Activated naive CD8-positive, alpha-beta T cell treated with anti-CD3 and anti-CD28 coated beads, Interleukin-2, amount 50 U/mL, for 24 hours (primary cell): ENCODE results near the gene NCBP1.

ENCODE experiments used
- ATAC-seq: fragments of 150-1000 bp; cut with Tn5 transposase; one replicate; pipeline ENCODE4 v1.10.0; 2021
- DNase-seq: peaks from one replicate; pipeline ENCODE4 v3.0.0; 2021
- H3K27ac Mint-ChIP-seq: one replicate; pipeline ENCODE4 v1.8.0; 2021; ENCODE audit warnings: mild to moderate bottlenecking, mixed read lengths
- H3K27me3 Mint-ChIP-seq: one replicate; pipeline ENCODE4 v1.8.0; 2021; ENCODE audit warnings: mixed read lengths
- H3K36me3 Mint-ChIP-seq: one replicate; pipeline ENCODE4 v1.8.0; 2021; ENCODE audit warnings: low read depth, mixed read lengths
- H3K4me1 Mint-ChIP-seq: one replicate; pipeline ENCODE4 v1.8.0; 2021; ENCODE audit warnings: mixed read lengths
- H3K4me3 Mint-ChIP-seq: one replicate; pipeline ENCODE4 v1.8.0; 2021; ENCODE audit warnings: mild to moderate bottlenecking, moderate library complexity, mixed read lengths
- H3K9me3 Mint-ChIP-seq: one replicate; pipeline ENCODE4 v1.8.0; 2021; ENCODE audit warnings: mixed read lengths

The NCBP1 gene

GRCh38 chr9:97635026-97635425 is 1.4 kb downstream of the NCBP1 start:
- peaks cover 62% of the 10 kb centered on the region for H3K4me1 Mint-ChIP-seq
- ATAC-seq: no peak
- H3K9me3 Mint-ChIP-seq: no peaks in the 10 kb centered on the region
- no peaks in the 10 kb centered on the region for H3K27me3 Mint-ChIP-seq
- H3K36me3 Mint-ChIP-seq: peaks cover 29% of the 10 kb centered on the region
- peak overlapping the region; percentile 100 for H3K27ac Mint-ChIP-seq
- no peak for DNase-seq
- H3K4me3 Mint-ChIP-seq: peak overlapping the region; percentile 100

- no peaks in the 10 kb centered on the region for H3K9me3 Mint-ChIP-seq
- peaks cover 42% of the 10 kb centered on the region for H3K36me3 Mint-ChIP-seq
- DNase-seq (no peak), ATAC-seq (no peak)
- no peaks in the 10 kb centered on the region for H3K27me3 Mint-ChIP-seq
- peak overlapping the region; percentile 22 for H3K4me3 Mint-ChIP-seq
- H3K4me1 Mint-ChIP-seq: peaks cover 54% of the 10 kb centered on the region
- no peak overlapping the region for H3K27ac Mint-ChIP-seq
Observed at GRCh38 chr9:97636903-97637302, 3.3 kb downstream of the NCBP1 start.

- Mint-ChIP-seq H3K27me3 (no peaks in the 10 kb centered on the region), H3K4me1 (peaks cover 47% of the 10 kb centered on the region), H3K36me3 (peaks cover 52% of the 10 kb centered on the region), H3K27ac (no peak overlapping the region), H3K4me3 (no peak overlapping the region), H3K9me3 (no peaks in the 10 kb centered on the region)
- DNase-seq (no peak), ATAC-seq (no peak)
Observed at GRCh38 chr9:97638666-97639065, 5.0 kb downstream of the NCBP1 start.

- Mint-ChIP-seq H3K9me3 (no peaks in the 10 kb centered on the region), H3K4me1 (peaks cover 35% of the 10 kb centered on the region), H3K36me3 (peaks cover 51% of the 10 kb centered on the region), H3K4me3 (no peak overlapping the region), H3K27ac (no peak overlapping the region), H3K27me3 (no peaks in the 10 kb centered on the region)
- no peak for ATAC-seq
- DNase-seq: no peak
Observed at GRCh38 chr9:97640325-97640724, 6.7 kb downstream of the NCBP1 start.

- DNase-seq (no peak), ATAC-seq (no peak)
- Mint-ChIP-seq H3K4me3 (no peak overlapping the region), H3K36me3 (peaks cover 62% of the 10 kb centered on the region), H3K9me3 (no peaks in the 10 kb centered on the region), H3K27ac (no peak overlapping the region), H3K27me3 (no peaks in the 10 kb centered on the region), H3K4me1 (no peaks in the 10 kb centered on the region)
Observed at GRCh38 chr9:97645720-97646119, 12.1 kb downstream of the NCBP1 start.

- no peaks in the 10 kb centered on the region for H3K9me3 Mint-ChIP-seq
- H3K27ac Mint-ChIP-seq: no peak overlapping the region
- no peaks in the 10 kb centered on the region for H3K4me1 Mint-ChIP-seq
- H3K36me3 Mint-ChIP-seq: peaks cover 56% of the 10 kb centered on the region
- no peaks in the 10 kb centered on the region for H3K27me3 Mint-ChIP-seq
- DNase-seq: no peak
- no peak for ATAC-seq
- H3K4me3 Mint-ChIP-seq: no peak overlapping the region
Observed at GRCh38 chr9:97647996-97648395, 14.4 kb downstream of the NCBP1 start.

GRCh38 chr9:97651646-97652045 is 18.0 kb downstream of the NCBP1 start:
- no peaks in the 10 kb centered on the region for H3K9me3 Mint-ChIP-seq
- no peak overlapping the region for H3K4me3 Mint-ChIP-seq
- H3K36me3 Mint-ChIP-seq: peaks cover 56% of the 10 kb centered on the region
- H3K27me3 Mint-ChIP-seq: no peaks in the 10 kb centered on the region
- ATAC-seq (no peak), DNase-seq (no peak)
- H3K4me1 Mint-ChIP-seq: no peaks in the 10 kb centered on the region
- H3K27ac Mint-ChIP-seq: no peak overlapping the region

- DNase-seq (no peak), ATAC-seq (no peak)
- no peak overlapping the region for H3K27ac Mint-ChIP-seq
- H3K27me3 Mint-ChIP-seq: no peaks in the 10 kb centered on the region
- H3K4me1 Mint-ChIP-seq: no peaks in the 10 kb centered on the region
- H3K9me3 Mint-ChIP-seq: no peaks in the 10 kb centered on the region
- H3K4me3 Mint-ChIP-seq: no peak overlapping the region
- peaks cover 73% of the 10 kb centered on the region for H3K36me3 Mint-ChIP-seq
Observed at GRCh38 chr9:97658707-97659106, 25.1 kb downstream of the NCBP1 start.

- no peak for DNase-seq
- no peak overlapping the region for H3K4me3 Mint-ChIP-seq
- no peak overlapping the region for H3K27ac Mint-ChIP-seq
- peaks cover 5% of the 10 kb centered on the region for H3K4me1 Mint-ChIP-seq
- no peak for ATAC-seq
- no peaks in the 10 kb centered on the region for H3K9me3 Mint-ChIP-seq
- H3K27me3 Mint-ChIP-seq: no peaks in the 10 kb centered on the region
- peaks cover 75% of the 10 kb centered on the region for H3K36me3 Mint-ChIP-seq
Observed at GRCh38 chr9:97659771-97660170, 26.1 kb downstream of the NCBP1 start.

GRCh38 chr9:97660340-97660739 is 26.7 kb downstream of the NCBP1 start:
- Mint-ChIP-seq H3K36me3 (peaks cover 80% of the 10 kb centered on the region), H3K4me3 (no peak overlapping the region)
- DNase-seq: no peak

GRCh38 chr9:97660847-97661246 is 27.2 kb downstream of the NCBP1 start:
- H3K27me3 Mint-ChIP-seq: no peaks in the 10 kb centered on the region
- peaks cover 80% of the 10 kb centered on the region for H3K36me3 Mint-ChIP-seq
- no peaks in the 10 kb centered on the region for H3K9me3 Mint-ChIP-seq
- H3K27ac Mint-ChIP-seq: no peak overlapping the region
- DNase-seq: no peak
- ATAC-seq: no peak
- no peak overlapping the region for H3K4me3 Mint-ChIP-seq
- H3K4me1 Mint-ChIP-seq: peaks cover 15% of the 10 kb centered on the region

More at GRCh38 chr9:97660340-97660739, 26.7 kb downstream of the NCBP1 start:
- H3K27ac Mint-ChIP-seq: no peak overlapping the region
- H3K27me3 Mint-ChIP-seq: no peaks in the 10 kb centered on the region
- H3K9me3 Mint-ChIP-seq: no peaks in the 10 kb centered on the region
- H3K4me1 Mint-ChIP-seq: peaks cover 10% of the 10 kb centered on the region
- no peak for ATAC-seq

GRCh38 chr9:97665742-97666141 is 32.1 kb downstream of the NCBP1 start:
- peaks cover 49% of the 10 kb centered on the region for H3K4me1 Mint-ChIP-seq
- H3K4me3 Mint-ChIP-seq: no peak overlapping the region
- peaks cover 77% of the 10 kb centered on the region for H3K36me3 Mint-ChIP-seq
- H3K27ac Mint-ChIP-seq: peak overlapping the region; percentile 80
- DNase-seq (no peak), ATAC-seq (peak; percentile 84)
- no peaks in the 10 kb centered on the region for H3K9me3 Mint-ChIP-seq
- H3K27me3 Mint-ChIP-seq: no peaks in the 10 kb centered on the region

GRCh38 chr9:97666907-97667686 is 33.5 kb downstream of the NCBP1 start:
- Mint-ChIP-seq H3K36me3 (peaks cover 80% of the 10 kb centered on the region), H3K27me3 (no peaks in the 10 kb centered on the region), H3K4me1 (peaks cover 49% of the 10 kb centered on the region), H3K27ac (peak overlapping the region; percentile 80), H3K4me3 (no peak overlapping the region), H3K9me3 (no peaks in the 10 kb centered on the region)
- DNase-seq (no peak), ATAC-seq (peak; percentile 14)

- H3K4me3 Mint-ChIP-seq: peak overlapping the region; percentile 5
- ATAC-seq (peak; percentile 30), DNase-seq (peak; percentile 28)
- no peaks in the 10 kb centered on the region for H3K9me3 Mint-ChIP-seq
- H3K27ac Mint-ChIP-seq: peak overlapping the region; percentile 76
- H3K4me1 Mint-ChIP-seq: peaks cover 49% of the 10 kb centered on the region
- H3K36me3 Mint-ChIP-seq: peaks cover 78% of the 10 kb centered on the region
- no peaks in the 10 kb centered on the region for H3K27me3 Mint-ChIP-seq
Observed at GRCh38 chr9:97668485-97668884, 34.9 kb downstream of the NCBP1 start.

GRCh38 chr9:97670586-97670985 is 37.0 kb downstream of the NCBP1 start:
- peak overlapping the region; percentile 25 for H3K27ac Mint-ChIP-seq
- H3K4me1 Mint-ChIP-seq: peaks cover 39% of the 10 kb centered on the region
- H3K9me3 Mint-ChIP-seq: no peaks in the 10 kb centered on the region
- H3K36me3 Mint-ChIP-seq: peaks cover 79% of the 10 kb centered on the region
- no peak overlapping the region for H3K4me3 Mint-ChIP-seq
- no peaks in the 10 kb centered on the region for H3K27me3 Mint-ChIP-seq
- no peak for DNase-seq
- no peak for ATAC-seq
